Panc1 (cell line): Measurements from ENCODE around the gene EYA3. TPM values are rescaled to one million over a fixed set of nuclear protein-coding genes. Genes with fewer than 3 reads are reported as not detected.

Experiments used
- ATAC-seq: fragments of 200-7000 bp; cut with Tn5 transposase; 2 replicates; pipeline ENCODE4 v1.9.1; 2020; ENCODE audit warnings: mild to moderate bottlenecking, moderate library complexity
- BruUV-seq: library from RNA; stranded (reverse); fragments of 400-500 nt; replicated peaks from 2 replicates; lab custom pipeline; 2021; lab: Mats Ljungman, UMichigan
- CTCF ChIA-PET: fragments of 300-600 bp; sonication (Branson Sonifier 250); formaldehyde crosslinking; loops from one replicate; lab custom pipeline; 2022; ENCODE audit warnings: antibody characterized with exemption; lab: Charles Lee
- POLR2A ChIA-PET: fragments of 300-600 bp; sonication (Branson Sonifier 250); formaldehyde crosslinking; loops from one replicate; lab custom pipeline; 2022; ENCODE audit warnings: antibody characterized with exemption; lab: Charles Lee
- DNase-seq: peaks from one replicate; pipeline ENCODE4 v3.0.0-alpha.2; 2010; ENCODE audit warnings: low read depth, low spot score
- H3K27ac ChIP-seq: 2 replicates; pipeline ENCODE4 v1.5.1; 2011; ENCODE audit warnings: mild to moderate bottlenecking, low read length, inconsistent platforms
- H3K27me3 ChIP-seq: fragments of 200-500 bp; sonication (Bioruptor generic); 2 replicates; pipeline ENCODE4 v1.6.0; 2014; ENCODE audit warnings: low read length, inconsistent platforms; ENCODE audit not compliant: control insufficient read depth, insufficient read depth
- H3K36me3 ChIP-seq: fragments of 200-500 bp; sonication (Bioruptor generic); 2 replicates; pipeline ENCODE4 v1.5.1; 2014; ENCODE audit warnings: inconsistent platforms, mild to moderate bottlenecking, low read length, moderate library complexity; ENCODE audit not compliant: control insufficient read depth, insufficient read depth
- H3K4me1 ChIP-seq: 2 replicates; pipeline ENCODE4 v1.5.1; 2011; ENCODE audit warnings: inconsistent platforms, mild to moderate bottlenecking, low read length, moderate library complexity; ENCODE audit not compliant: control insufficient read depth, insufficient read depth
- H3K4me3 ChIP-seq, 2 experiments: 2 replicates each; pipeline ENCODE4 v1.5.1; 2011 to 2012; ENCODE audit warnings: low read depth in 2 of 2, low read length in 2 of 2, mild to moderate bottlenecking in 2 of 2, inconsistent platforms in 1 of 2, moderate library complexity in 1 of 2
- H3K9me3 ChIP-seq: fragments of 200-500 bp; sonication (Bioruptor generic); 2 replicates; pipeline ENCODE4 v1.5.1; 2014; ENCODE audit warnings: low read depth, mild to moderate bottlenecking, inconsistent platforms, low read length, moderate library complexity; ENCODE audit not compliant: control insufficient read depth, insufficient read depth
- POLR2AphosphoS5 ChIP-seq: IDR thresholded peaks from 2 replicates; pipeline ENCODE4 v1.6.1; 2012; ENCODE audit warnings: mild to moderate bottlenecking, low read depth, low read length, moderate library complexity
- REST ChIP-seq, 2 experiments: IDR thresholded peaks; 2 replicates each; pipeline ENCODE4 v1.6.1; 2011 to 2012; ENCODE audit warnings: low read depth in 2 of 2, control low read depth in 1 of 2, low read length in 1 of 2, mild to moderate bottlenecking in 1 of 2, moderate library complexity in 1 of 2; ENCODE audit not compliant: insufficient read depth in 1 of 2
- SIN3A ChIP-seq: IDR thresholded peaks from 2 replicates; pipeline ENCODE4 v1.6.1; 2012; ENCODE audit warnings: low read depth, mild to moderate bottlenecking, low read length, moderate library complexity, borderline replicate concordance; ENCODE audit not compliant: insufficient read depth
- TCF7L2 ChIP-seq: IDR thresholded peaks from 2 replicates; pipeline ENCODE4 v1.6.1; 2011; ENCODE audit warnings: mild to moderate bottlenecking, low read depth, low read length, inconsistent platforms
- in situ Hi-C: cut with HindIII; loops from 2 replicates; pipeline ENCODE4 v1.10.0; 2016; ENCODE audit warnings: low sequenced_read_pairs, low pct_unique_long_range_greater_than_20kb
- intact Hi-C: fragments of 100-400 bp; cut with micrococcal nuclease; formaldehyde crosslinking; loops from one replicate; pipeline ENCODE4 v1.10.0; 2022; ENCODE audit not compliant: unreplicated experiment
- total RNA-seq: library from RNA; stranded (reverse); gene quantifications from one replicate; pipeline ENCODE4 v1.2.1, GENCODE V29; 2021; ENCODE audit not compliant: unreplicated experiment
- TF ChIP-seq, protein P1 (sequence below): fragments of 450-650 bp; IDR thresholded peaks from 2 replicates; pipeline ENCODE4 v1.5.1; 2017; ENCODE audit warnings: mild to moderate bottlenecking

Gene EYA3
- total RNA-seq, 1 experiment from 2014 or later, result 17.5 TPM

- intact Hi-C loops, result no loop called here
These were observed 4.5 kb downstream of the EYA3 start for GRCh38 chr1:28083876-28084275.

GRCh38 chr1:28078680-28079626, 9.5 kb downstream of the EYA3 start:
- CTCF ChIA-PET, result no interaction called here
- intact Hi-C loops (no loop called here), in situ Hi-C loops (no loop called here)
- H3K9me3 ChIP-seq, result no peaks in the 10 kb centered on the region
- no peak for TF ChIP-seq SIN3A
- no peak for TF ChIP-seq POLR2AphosphoS5
- no peak for TF ChIP-seq REST (IDR thresholded peaks at IDR 0.05; ENCODE audit: insufficient read depth in 1 of 2, low read depth in 2 of 2, low read length in 1 of 2)
- TF ChIP-seq, protein P1, sequence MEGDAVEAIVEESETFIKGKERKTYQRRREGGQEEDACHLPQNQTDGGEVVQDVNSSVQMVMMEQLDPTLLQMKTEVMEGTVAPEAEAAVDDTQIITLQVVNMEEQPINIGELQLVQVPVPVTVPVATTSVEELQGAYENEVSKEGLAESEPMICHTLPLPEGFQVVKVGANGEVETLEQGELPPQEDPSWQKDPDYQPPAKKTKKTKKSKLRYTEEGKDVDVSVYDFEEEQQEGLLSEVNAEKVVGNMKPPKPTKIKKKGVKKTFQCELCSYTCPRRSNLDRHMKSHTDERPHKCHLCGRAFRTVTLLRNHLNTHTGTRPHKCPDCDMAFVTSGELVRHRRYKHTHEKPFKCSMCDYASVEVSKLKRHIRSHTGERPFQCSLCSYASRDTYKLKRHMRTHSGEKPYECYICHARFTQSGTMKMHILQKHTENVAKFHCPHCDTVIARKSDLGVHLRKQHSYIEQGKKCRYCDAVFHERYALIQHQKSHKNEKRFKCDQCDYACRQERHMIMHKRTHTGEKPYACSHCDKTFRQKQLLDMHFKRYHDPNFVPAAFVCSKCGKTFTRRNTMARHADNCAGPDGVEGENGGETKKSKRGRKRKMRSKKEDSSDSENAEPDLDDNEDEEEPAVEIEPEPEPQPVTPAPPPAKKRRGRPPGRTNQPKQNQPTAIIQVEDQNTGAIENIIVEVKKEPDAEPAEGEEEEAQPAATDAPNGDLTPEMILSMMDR, result no peak
- TF ChIP-seq TCF7L2, result no peak
- no peaks in the 10 kb centered on the region; the same call in 1 of the 2 replicates for H3K36me3 ChIP-seq
- no peak overlapping the region for H3K4me3 ChIP-seq
- no peak for DNase-seq
- no TSS peak for BruUV-seq
- POLR2A ChIA-PET, result interaction anchor here (0.6 kb wide), 1 partner anchor 232 kb away, joined by 3 read pairs; no protein-coding TSS in a partner anchor
- H3K27ac ChIP-seq, result no peak overlapping the region
- peak; percentile 81 for ATAC-seq
- no peaks in the 10 kb centered on the region for H3K27me3 ChIP-seq
- peaks cover 8% of the 10 kb centered on the region for H3K4me1 ChIP-seq

More at GRCh38 chr1:28083876-28084275, 4.5 kb downstream of the EYA3 start:
- no peak overlapping the region for H3K4me3 ChIP-seq
- peaks cover 38% of the 10 kb centered on the region for H3K4me1 ChIP-seq
- H3K36me3 ChIP-seq, result peaks cover 5% of the 10 kb centered on the region; the same call in 1 of the 2 replicates
- no peaks in the 10 kb centered on the region for H3K27me3 ChIP-seq
- DNase-seq, result no peak
- TF ChIP-seq REST (IDR thresholded peaks at IDR 0.05; ENCODE audit: insufficient read depth in 1 of 2, low read depth in 2 of 2, low read length in 1 of 2) (no peak), POLR2AphosphoS5 (no peak)
- no peak for ATAC-seq
- no TSS peak for BruUV-seq
- in situ Hi-C loops, result no loop called here
- POLR2A ChIA-PET, result interaction anchor here (0.6 kb wide), 1 partner anchor 171 kb away, joined by 3 read pairs; no protein-coding TSS in a partner anchor
- CTCF ChIA-PET, result interaction anchor here (0.6 kb wide), 1 partner anchor 284 kb away, joined by 3 read pairs; no protein-coding TSS in a partner anchor
- H3K27ac ChIP-seq, result no peak overlapping the region
- H3K9me3 ChIP-seq, result no peaks in the 10 kb centered on the region
